ENCODE measurements around the gene SPC25.
"Not testable (repeated sequence)": the region's sequence is repeated elsewhere in the genome, so short reads cannot be mapped to it uniquely, and the experiment has no call there.

GRCh38 chr2:168882163-168882562 lies 8.1 kb downstream of the SPC25 start:
- not testable (repeated sequence) for TF ChIP-seq AFF4 (CRISPR knock-in tag; IDR thresholded peaks at IDR 0.05; ENCODE audit: borderline replicate concordance); CTCF (IDR thresholded peaks at IDR 0.05); ZBTB43 (CRISPR knock-in tag; IDR thresholded peaks at IDR 0.05); TEAD1 (CRISPR knock-in tag; IDR thresholded peaks at IDR 0.05)
